Tibial nerve (tissue), 4 donors: ENCODE data around the gene SIGLEC9. TPM values are rescaled to one million over a fixed set of nuclear protein-coding genes. Genes with fewer than 3 reads are reported as not detected.

ENCODE experiments used
- DNase-seq, 2 donors: peaks; one replicate each; pipeline ENCODE4 v3.0.0-alpha.2; 2019; ENCODE audit warnings: low spot score in 2 of 2
- H3K27ac ChIP-seq, 4 donors: fragments of 200-600 bp; sonication (generic) in 3 of 4; one replicate each; pipeline ENCODE4 v1.5.1; 2017 to 2019; ENCODE audit warnings: mild to moderate bottlenecking in 1 of 4
- H3K27me3 ChIP-seq, 2 donors: fragments of 200-600 bp; sonication (generic) in 1 of 2; one replicate each; pipeline versions ENCODE4 v1.5.1 to v1.6.0; 2017 to 2019
- H3K36me3 ChIP-seq, 3 donors: fragments of 200-600 bp; sonication (generic); one replicate each; pipeline ENCODE4 v1.5.1; 2018 to 2019
- H3K4me1 ChIP-seq, 4 donors: fragments of 200-600 bp; sonication (generic) in 3 of 4; one replicate each; pipeline ENCODE4 v1.5.1; 2017 to 2019
- H3K4me3 ChIP-seq, 4 donors: fragments of 200-600 bp; sonication (generic) in 3 of 4; one replicate each; pipeline ENCODE4 v1.5.1; 2017 to 2019; ENCODE audit warnings: mild to moderate bottlenecking in 1 of 4, moderate library complexity in 1 of 4
- H3K9me3 ChIP-seq, 4 donors: fragments of 200-600 bp; sonication (generic) in 3 of 4; one replicate each; pipeline ENCODE4 v1.5.1; 2017 to 2019
- CTCF ChIP-seq, 5 experiments: fragments of 200-600 bp in 3 of 5; fragments of 450-650 bp in 2 of 5; sonication (generic) in 3 of 5; IDR thresholded peaks; one replicate each; pipeline ENCODE4 v1.5.1; 2016 to 2019; ENCODE audit warnings: antibody characterized with exemption in 5 of 5, mild to moderate bottlenecking in 3 of 5, moderate library complexity in 2 of 5
- EP300 ChIP-seq, 2 donors: sonication (generic); formaldehyde crosslinking; IDR thresholded peaks; one replicate each; pipeline ENCODE4 v1.6.1; 2017; ENCODE audit warnings: antibody characterized with exemption in 2 of 2, mild to moderate bottlenecking in 1 of 2
- POLR2A ChIP-seq, 2 donors: fragments of 450-650 bp; IDR thresholded peaks; one replicate each; pipeline ENCODE4 v1.6.1; 2017; ENCODE audit warnings: antibody characterized with exemption in 2 of 2, mild to moderate bottlenecking in 2 of 2, moderate library complexity in 2 of 2
- WGBS, 2 donors: methylation state at CpG; one replicate each; pipeline ENCODE4 v1.1.5; 2018; 5-methylcytosine and 5-hydroxymethylcytosine counted together
- total RNA-seq, 4 donors: library from RNA; depleted of rRNA; stranded (reverse); fragments of >200 nt; gene quantifications; one replicate each; pipeline ENCODE4 v1.1.0, GENCODE V29; 2016

SIGLEC9 gene
- total RNA-seq, 4 donors from 2014 or later, result 4.2 to 18.0 (median 5.0) TPM

- H3K27me3 ChIP-seq, result no peaks in the 10 kb centered on the region
- no peaks in the 10 kb centered on the region for H3K9me3 ChIP-seq
- TF ChIP-seq CTCF (IDR thresholded peaks at IDR 0.05) (no peak), EP300 (IDR thresholded peaks at IDR 0.05) (no peak), POLR2A (IDR thresholded peaks at IDR 0.05) (no peak)
- H3K27ac ChIP-seq, result no peak overlapping the region
- H3K4me1 ChIP-seq, result peaks cover 0 to 4% (median 0%) of the 10 kb centered on the region in 4 donors
- H3K4me3 ChIP-seq, result no peak overlapping the region
- DNase-seq, result no peak
- H3K36me3 ChIP-seq, result peaks cover 0 to 35% (median 0%) of the 10 kb centered on the region in 3 donors
- 71 to 73% methylated on average over 6 of the region's 6 CpGs for WGBS, 2 donors
Measured at GRCh38 chr19:51096473-51097165, 28.1 kb upstream of the SIGLEC9 start.

GRCh38 chr19:51097166-51097738 lies 27.5 kb upstream of the SIGLEC9 start:
- Histone ChIP-seq H3K27me3 (no peaks in the 10 kb centered on the region), H3K9me3 (no peaks in the 10 kb centered on the region), H3K27ac (no peak overlapping the region), H3K4me3 (no peak overlapping the region), H3K4me1 (peaks cover 0 to 4% (median 0%) of the 10 kb centered on the region in 4 donors), H3K36me3 (peaks cover 0 to 41% (median 0%) of the 10 kb centered on the region in 3 donors)
- DNase-seq, result peak in 1 of 2 donors; percentile 21
- WGBS, 2 donors, result 14 to 22% methylated on average over 8 of the region's 8 CpGs
- TF ChIP-seq CTCF (IDR thresholded peaks at IDR 0.05), result peak; percentile 47 to 59 (median 54)
- no peak for TF ChIP-seq EP300 (IDR thresholded peaks at IDR 0.05)
- TF ChIP-seq POLR2A (IDR thresholded peaks at IDR 0.05), result no peak

GRCh38 chr19:51097796-51098195 lies 26.9 kb upstream of the SIGLEC9 start:
- TF ChIP-seq CTCF (IDR thresholded peaks at IDR 0.05) (no peak), EP300 (IDR thresholded peaks at IDR 0.05) (no peak), POLR2A (IDR thresholded peaks at IDR 0.05) (no peak)
- Histone ChIP-seq H3K27me3 (no peaks in the 10 kb centered on the region), H3K9me3 (no peaks in the 10 kb centered on the region), H3K27ac (no peak overlapping the region), H3K36me3 (peaks cover 0 to 45% (median 4%) of the 10 kb centered on the region in 3 donors), H3K4me3 (no peak overlapping the region), H3K4me1 (peaks cover 0 to 4% (median 0%) of the 10 kb centered on the region in 4 donors)
- WGBS, 2 donors, result 86 to 88% methylated on average over 20 of the region's 20 CpGs
- DNase-seq, result no peak

- H3K4me1 ChIP-seq, result peaks cover 0 to 4% (median 0%) of the 10 kb centered on the region in 4 donors
- WGBS, 2 donors, result 50 to 72% methylated on average over 4 to 21 of the region's 78 CpGs
- DNase-seq, result no peak
- H3K36me3 ChIP-seq, result peaks cover 0 to 52% (median 6%) of the 10 kb centered on the region in 3 donors
- H3K27me3 ChIP-seq, result no peaks in the 10 kb centered on the region
- no peak for TF ChIP-seq EP300 (IDR thresholded peaks at IDR 0.05)
- TF ChIP-seq CTCF (IDR thresholded peaks at IDR 0.05), result peak in 3 of 5 experiments; percentile 17 to 37 (median 20)
- H3K27ac ChIP-seq, result no peak overlapping the region
- no peaks in the 10 kb centered on the region for H3K9me3 ChIP-seq
- peak overlapping the region in 2 of 4 donors; percentile 6 to 33 for H3K4me3 ChIP-seq
Measured at GRCh38 chr19:51098365-51099046, 26.2 kb upstream of the SIGLEC9 start.

- H3K27ac ChIP-seq, result no peak overlapping the region
- peak overlapping the region in 2 of 4 donors; percentile 6 to 33 for H3K4me3 ChIP-seq
- H3K36me3 ChIP-seq, result peaks cover 0 to 57% (median 6%) of the 10 kb centered on the region in 3 donors
- TF ChIP-seq EP300 (IDR thresholded peaks at IDR 0.05) (no peak), POLR2A (IDR thresholded peaks at IDR 0.05) (no peak), CTCF (IDR thresholded peaks at IDR 0.05) (no peak)
- WGBS, 2 donors, result 58 to 60% methylated on average over 9 to 21 of the region's 22 CpGs
- H3K27me3 ChIP-seq, result no peaks in the 10 kb centered on the region
- H3K9me3 ChIP-seq, result no peaks in the 10 kb centered on the region
- no peak for DNase-seq
- H3K4me1 ChIP-seq, result peaks cover 0 to 8% (median 0%) of the 10 kb centered on the region in 4 donors
Measured at GRCh38 chr19:51099047-51099382, 25.7 kb upstream of the SIGLEC9 start.
